HG03442 (cell line): ENCODE measurements around the gene ESD.
A peak's percentile ranks its signal among the peaks of the same experiment; 100 is the strongest.
"Not testable (repeated sequence)": the region's sequence is repeated elsewhere in the genome, so short reads cannot be mapped to it uniquely, and the experiment has no call there.

Source experiments
- ATAC-seq: cut with Tn5 transposase; IDR thresholded peaks from one replicate; pipeline ENCODE4 v1.9.1; 2021; ENCODE audit warnings: mild to moderate bottlenecking, moderate library complexity; ENCODE audit not compliant: unreplicated experiment

ESD gene, protein sequence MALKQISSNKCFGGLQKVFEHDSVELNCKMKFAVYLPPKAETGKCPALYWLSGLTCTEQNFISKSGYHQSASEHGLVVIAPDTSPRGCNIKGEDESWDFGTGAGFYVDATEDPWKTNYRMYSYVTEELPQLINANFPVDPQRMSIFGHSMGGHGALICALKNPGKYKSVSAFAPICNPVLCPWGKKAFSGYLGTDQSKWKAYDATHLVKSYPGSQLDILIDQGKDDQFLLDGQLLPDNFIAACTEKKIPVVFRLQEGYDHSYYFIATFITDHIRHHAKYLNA

DNA sequence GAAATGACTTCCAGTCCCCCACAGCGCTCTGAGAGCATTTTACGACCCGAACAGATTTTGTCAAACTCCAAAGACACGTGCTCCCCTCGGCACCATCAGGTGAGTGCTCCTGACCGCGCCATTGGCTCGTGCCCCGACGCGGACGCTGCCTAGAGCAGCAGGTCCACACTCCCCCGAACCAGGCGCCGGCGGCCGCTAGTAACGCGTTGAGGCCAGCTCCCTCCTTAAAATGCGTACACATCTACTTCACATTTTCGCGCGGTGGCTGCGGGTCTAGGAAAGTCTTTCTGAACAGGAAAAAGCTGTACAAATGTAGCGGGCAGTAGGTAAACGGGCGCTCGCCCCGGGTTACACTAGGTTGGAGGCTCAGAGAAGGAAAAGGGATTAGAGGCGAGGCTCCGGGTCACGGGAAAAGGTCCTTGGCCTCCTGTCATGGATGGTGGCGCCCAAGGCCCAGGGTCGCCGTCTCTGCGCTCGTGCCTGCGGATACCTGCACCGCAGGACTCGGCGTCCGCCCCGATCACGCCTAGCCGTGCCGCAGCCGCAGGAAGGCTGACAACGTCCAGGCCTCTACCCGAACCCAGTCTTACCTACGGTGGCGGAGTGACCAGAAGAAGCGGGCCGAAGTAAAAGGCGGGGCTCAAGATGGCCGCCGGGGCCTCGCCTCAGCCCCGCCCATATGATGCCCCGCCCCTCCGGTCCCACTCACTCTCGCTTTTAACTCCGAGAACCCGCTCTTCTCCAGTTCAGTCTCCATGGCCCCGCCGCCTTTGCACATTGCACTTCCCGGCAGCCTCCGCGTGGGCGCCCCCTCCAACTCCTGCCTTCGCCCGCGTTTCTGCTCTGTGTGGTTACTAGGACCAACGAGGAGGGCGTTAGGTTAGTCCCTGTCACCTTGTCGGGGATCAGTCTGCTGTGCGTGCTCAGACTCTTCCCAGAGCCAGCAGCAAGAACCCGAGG lies at the start of gene ESD:
Gene ESD (minus strand): TSS at position 647 of the 960 bp plus-strand sequence. CDS start 5,748 bp downstream, outside the sequence.
- peak; percentile 89 for ATAC-seq

DNA sequence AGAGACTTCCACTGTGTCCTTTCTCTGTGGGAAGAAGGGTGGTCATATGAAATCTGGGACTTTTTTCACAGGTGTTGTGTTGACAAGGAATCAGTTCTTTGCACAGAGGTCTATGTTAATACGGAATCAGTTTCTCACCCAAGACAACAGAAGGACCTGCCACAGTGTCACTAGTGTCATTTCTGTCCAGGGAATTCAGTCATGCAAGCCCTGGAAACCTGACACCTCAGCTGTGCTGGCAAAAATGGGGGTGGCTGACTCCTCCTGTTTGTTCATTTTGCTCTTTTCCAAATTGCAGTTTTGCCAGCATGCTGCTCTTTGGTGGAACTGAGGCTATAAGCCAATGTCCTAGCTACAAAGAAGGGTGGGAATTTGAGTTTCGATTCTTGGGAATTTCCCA lies 49.8 kb upstream of the ESD start:
- no peak for ATAC-seq

DNA sequence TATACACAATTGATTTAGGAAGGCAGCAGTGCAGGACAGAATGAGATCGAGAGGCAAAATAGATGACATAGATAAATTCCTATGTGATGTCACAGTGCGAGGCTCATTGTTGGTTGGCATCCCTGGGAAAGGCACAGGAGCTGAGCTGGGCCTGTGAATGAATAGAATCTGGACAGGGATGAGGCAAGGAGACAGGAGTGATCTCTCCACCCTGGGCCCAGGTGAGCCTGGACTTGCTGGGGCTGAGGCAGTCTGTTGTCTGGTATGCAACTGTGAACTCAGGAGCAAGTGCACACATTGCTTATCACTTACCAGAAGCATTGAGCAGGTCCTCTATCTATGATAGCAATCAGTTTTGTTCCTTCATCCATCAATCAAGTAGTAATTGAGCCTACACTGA lies 48.2 kb upstream of the ESD start:
- no peak for ATAC-seq

DNA sequence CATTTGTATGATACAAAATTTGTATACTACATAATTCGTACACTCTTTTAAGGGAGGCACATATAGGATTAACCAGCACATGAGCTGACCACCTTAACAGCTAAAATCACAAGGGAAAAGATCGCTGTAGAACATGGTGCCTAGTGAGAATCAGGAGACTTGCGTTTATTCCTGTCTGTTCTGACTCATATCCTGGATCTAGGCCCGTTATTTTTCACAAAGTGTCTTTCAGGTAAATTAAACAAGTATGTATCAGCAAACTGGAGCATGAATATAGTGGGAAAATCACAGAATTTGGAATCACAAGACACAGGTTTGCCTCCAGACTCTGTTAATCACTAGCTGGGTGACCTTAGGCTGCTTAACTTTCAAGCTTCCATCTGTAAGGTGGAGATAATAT lies 47.5 kb upstream of the ESD start:
- no peak for ATAC-seq

DNA sequence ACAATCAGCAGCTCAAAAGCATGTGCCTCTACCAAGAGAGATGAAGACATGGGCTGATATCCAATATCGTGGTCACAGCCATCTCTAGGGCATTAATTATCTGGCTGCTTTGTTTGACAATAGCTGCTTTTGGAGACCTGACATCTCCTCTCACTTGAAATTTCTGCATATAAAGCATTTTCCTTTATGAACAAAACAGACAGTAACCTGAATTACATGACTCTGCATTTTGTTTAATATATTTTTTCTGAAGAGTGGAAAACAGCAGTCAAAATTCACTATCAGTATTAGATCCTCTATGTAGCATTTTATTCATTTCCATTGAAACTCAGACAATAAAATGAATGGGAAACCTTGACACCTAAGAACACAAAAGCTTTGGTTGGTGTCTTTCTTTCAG lies 42.4 kb upstream of the ESD start:
- no peak for ATAC-seq

DNA sequence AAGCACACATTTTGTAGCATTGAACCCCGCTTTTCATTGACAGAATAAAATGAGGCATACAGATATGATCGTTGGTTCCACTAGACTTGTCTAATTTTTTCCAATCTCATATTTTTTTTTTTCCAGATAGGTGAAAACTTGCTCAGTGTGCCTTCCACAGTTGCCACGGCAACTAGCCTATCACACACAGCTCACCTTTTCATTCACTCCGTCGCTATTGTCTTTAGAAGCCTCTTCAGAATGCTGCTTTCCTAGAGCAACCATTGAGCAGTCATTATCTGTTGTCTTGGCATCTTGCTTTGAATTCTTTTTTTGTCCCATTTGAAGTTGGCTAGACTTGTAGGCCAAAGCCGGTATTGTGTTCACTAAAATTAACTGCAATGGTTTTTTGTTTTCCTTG lies 37.7 kb upstream of the ESD start:
- ATAC-seq = no peak

DNA sequence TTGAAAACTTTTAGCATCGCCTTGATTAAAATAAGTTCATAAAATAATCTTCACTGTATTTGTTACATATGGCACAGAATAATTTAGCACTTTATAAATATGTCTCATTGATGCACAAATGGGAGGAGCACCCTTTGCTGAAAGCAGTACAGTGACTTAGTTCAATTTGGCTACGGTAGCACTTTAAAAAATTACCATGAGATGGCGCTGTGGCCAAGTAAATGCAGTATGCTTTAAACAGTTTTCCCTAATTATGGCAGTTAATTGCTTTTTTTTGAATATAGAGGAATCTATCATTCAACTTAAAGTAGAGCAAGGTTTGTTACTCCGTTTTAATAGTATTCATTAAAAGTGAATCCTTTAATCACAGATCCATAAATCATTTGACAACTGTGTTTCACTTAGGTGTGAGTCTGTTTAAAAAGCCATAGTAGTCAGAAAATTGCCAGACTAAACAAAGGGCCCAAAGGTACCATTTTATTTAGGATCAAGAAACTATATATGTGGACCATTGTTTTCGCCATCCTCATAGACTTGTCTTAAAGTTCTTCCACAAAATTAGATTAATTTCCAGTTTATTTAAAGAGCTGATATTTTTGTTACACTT lies 34.7 kb upstream of the ESD start:
- ATAC-seq = no peak

DNA sequence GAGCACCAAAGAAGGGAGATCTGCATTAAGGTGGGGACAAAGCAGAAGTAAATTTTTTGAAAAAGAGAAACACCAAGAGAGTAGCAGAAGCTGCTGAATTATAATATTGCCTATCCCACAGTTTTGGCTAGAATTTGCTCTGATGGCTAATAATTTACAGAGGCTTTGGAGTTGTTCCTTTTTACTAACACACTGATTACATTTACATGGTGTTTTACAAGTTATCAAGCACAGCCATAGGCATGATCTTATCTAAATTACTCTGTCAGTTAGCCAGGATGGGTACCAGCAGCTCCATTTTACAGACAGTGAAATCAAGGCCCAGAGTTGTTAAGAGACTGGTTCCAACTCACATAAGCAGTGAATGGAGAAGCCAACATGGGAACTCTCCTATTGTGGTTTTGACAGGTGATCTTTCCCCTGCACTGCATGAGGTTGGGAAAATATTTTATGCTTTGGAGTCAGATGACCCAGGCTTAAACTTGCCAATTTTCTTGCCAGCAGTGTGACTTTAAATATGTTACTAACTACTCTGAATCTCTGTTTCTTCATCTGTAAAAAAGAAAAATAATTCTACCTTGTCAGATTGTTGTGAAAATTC lies 33.5 kb upstream of the ESD start:
- ATAC-seq = no peak

DNA sequence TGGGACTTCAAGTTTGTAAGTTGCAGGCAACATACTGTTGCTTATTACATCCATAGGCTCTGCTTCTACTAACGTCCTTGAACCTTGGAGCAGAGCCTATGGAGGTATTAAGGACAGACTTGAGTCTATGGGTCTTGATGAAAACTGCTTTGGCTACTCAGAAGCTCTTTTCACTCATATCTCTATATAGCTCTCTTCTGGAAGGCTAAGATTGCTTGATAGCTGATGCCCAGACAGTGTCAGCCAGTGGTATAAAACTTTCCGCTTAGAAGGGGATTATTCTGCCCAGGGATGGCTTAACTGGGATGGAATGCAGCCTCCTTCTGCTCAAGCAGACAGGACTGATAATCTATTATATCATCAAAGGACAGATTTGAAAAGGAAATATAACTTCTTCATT lies 25.6 kb upstream of the ESD start:
- no peak for ATAC-seq

DNA sequence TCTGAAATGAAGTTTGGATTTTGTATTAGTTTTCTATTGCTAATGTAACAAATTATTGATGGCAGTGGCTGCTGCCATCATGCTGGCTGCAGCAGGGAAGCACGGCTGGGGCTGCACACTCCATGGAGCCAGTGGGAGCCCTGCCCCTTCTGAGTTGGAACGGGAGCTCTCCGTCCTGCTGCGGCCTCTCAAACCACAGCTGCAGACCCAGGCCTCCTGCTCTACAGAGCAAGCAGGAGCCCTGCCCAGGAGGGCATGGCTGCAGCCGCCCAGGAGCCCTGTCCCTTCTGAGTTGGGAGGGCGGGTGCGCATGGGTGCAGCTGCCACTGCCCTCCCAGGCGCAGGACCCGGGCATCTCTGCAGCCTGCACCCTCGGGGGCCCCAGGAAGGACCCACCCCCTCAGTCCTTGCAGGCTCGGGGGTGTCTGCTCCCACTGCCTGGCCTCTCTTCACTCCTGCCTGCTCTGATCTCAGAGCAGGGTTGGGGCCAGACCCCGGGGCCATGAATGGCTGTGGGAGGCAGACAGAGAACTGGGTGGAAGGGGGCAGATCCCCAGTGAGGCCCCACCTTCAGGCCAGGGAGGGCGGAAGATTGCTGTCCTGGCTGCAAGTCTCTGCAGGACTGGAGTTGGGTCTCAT lies 21.0 kb upstream of the ESD start:
- ATAC-seq = no peak

DNA sequence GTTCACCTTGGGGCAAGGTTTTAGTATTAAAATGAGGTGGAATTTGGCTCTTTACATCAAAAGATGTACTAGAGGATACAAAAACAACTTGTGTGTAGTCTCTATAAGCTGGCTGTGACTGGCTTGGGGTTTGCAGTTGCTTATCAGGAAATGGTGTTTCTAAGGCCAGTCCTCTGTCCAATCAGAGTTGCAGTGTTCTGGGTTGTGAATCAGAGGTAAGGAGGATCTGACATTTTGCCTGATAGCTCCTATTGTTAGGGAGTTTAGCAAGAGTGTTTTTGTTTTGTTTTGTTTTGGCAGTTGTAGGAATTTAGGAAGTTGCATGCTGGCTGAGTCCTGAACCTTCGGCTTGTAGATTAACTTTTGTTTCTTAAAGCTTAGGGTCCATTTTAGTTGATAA lies 20.1 kb upstream of the ESD start:
- no peak for ATAC-seq

DNA sequence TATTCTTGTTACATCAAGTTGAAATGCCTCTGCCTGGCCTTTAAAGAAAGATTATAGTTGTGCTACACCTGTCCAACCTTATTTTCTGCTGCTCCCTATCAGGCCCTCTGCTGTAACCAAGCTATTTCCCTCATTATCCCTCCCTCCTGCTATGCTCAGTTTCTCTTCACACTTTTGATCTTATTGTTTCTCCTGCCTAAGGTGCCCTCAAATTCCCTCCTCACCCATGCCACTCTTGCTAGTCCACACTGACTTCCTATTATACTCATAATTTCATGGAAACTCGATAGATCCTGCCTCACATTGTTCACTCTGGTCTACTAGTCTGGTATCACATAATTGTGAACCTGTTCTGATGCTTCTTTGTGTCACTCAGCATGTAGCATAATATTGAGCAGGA lies 19.4 kb upstream of the ESD start:
- no peak for ATAC-seq

DNA sequence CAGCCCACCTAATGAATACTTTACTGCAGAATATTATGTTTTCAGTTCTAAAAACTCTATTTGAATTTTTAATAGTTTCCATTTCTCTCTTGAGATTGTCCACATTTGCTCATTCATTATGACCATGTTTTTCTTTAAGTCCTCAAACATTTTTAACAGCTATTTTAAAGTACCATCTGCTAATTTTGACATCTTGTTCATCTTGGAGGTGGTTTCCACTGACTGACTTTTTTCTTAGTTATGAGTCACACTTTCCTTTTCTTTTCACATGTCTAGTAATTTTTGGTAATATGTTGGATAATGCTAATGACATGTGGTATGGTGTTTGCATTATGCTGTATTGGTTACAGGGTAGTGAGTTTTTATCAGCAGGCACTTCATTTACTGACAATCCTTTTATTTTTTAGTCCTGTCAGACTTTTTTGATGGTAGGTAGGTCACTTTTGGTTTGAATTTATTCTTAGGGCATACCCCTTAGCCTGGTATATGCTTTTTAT lies 15.4 kb upstream of the ESD start:
- no peak for ATAC-seq

DNA sequence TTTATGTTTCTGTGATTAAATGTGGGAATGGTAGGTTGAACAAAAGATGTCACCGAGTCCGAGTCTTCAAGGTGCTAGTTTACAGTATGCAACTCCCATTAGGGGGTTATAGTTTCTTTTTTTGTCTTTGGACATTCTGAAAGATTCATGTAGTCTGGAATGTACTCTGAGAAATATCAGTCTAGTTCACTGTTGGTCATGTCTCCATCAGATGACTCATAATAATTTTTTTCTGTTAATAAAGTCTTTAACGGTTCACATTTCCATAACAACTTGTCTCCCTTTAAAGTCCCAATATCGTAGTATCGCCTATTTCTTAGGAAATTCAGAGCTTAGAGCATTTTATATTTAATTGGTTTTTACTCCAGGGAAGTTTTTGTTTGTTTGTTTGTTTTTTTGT lies 13.5 kb upstream of the ESD start:
- no peak for ATAC-seq

DNA sequence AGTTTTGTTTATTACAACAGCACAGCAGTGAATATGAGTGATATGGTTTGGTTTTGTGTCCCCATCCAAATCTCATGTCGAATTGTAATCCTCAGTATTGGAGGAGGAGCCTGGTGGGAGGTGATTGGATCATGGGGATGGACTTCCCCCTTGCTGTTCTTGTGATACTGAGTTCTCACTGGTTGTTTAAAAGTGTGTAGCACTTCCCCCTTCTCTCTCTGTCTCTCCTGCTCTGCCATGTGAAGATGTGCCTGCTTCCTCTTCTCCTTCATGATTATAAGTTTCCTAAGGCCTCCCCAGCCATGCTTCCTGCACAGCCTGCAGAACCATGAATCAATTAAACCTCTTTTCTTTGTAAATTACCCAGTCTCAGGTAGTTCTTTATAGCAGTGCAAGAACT lies 8.0 kb upstream of the ESD start:
- ATAC-seq = not testable (repeated sequence)

DNA sequence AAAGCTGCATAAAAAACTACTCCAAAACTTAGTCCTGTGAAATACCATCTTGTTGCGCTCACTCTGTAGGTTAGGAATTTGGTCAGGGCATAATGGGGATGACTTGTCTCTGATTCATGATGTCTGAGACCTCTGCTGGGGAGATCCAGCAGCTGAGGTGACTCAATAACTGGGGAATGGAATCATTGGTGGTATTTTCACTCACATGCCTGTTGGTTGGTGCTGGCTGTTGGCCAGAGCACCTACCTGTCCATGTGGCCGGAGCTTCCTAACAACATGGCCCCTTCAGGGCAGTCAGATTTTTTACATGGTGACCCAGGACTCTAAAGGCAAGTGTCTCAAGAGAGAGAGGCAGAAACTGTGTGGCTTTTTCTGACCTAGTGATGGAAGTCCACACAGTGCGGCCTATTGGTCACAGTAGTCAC lies 7.4 kb upstream of the ESD start:
- ATAC-seq = no peak

DNA sequence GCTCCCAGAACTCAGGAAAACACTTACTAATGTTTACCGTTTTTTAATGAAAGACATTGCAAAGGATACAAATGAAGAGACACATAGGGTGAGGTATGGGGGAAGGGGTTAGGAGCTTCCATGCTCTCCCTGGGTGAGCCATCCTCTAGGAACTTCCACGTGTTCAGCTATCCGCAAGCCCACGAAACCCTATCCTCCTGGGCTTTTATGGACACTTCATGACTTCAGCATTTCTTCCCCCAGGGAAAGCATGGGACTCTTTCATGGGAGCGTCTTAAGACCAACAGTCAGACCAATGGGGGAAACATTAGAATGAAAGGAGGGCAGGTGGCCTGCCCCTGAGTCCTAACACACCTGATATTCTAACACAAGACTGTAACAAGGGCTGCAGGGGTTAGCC lies 6.6 kb upstream of the ESD start:
- no peak for ATAC-seq

DNA sequence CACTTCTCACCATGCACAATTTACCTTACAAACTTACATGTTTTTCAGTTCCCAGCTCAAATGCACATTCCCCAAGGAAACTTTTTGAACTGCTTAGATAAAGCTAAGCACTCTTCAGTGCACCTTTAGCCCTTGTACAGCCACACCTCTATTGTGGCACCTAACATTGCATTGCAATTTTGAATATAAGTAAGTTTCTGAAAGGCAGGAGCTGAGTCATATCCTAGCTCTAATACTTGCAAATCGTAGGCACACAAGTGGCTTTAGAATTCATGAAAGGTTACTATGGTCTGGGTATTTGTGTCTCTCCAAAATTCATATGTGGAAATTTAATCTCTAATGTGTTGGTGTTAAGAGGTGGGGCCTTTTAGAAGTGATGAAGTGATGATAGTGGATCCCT lies 4.9 kb upstream of the ESD start:
- no peak for ATAC-seq

DNA sequence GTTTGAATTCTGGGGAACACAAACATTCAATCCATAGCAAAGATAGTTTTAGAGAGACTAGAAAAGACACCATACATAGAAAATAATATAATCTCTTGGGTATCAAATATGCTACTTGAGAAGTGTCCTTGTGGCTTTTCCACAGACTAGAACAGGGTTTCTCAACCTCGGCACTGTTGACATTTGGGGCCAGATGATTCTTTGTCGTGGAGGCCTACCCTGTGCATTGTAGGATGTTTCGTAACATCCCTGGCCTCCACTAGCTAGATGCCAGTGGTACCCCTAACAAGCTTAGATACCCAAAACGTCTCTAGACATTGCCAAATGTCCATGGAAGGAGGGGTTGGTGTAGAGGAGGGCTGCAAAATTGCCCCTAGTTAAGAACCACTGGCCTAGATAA lies 2.2 kb upstream of the ESD start:
- ATAC-seq = no peak

DNA sequence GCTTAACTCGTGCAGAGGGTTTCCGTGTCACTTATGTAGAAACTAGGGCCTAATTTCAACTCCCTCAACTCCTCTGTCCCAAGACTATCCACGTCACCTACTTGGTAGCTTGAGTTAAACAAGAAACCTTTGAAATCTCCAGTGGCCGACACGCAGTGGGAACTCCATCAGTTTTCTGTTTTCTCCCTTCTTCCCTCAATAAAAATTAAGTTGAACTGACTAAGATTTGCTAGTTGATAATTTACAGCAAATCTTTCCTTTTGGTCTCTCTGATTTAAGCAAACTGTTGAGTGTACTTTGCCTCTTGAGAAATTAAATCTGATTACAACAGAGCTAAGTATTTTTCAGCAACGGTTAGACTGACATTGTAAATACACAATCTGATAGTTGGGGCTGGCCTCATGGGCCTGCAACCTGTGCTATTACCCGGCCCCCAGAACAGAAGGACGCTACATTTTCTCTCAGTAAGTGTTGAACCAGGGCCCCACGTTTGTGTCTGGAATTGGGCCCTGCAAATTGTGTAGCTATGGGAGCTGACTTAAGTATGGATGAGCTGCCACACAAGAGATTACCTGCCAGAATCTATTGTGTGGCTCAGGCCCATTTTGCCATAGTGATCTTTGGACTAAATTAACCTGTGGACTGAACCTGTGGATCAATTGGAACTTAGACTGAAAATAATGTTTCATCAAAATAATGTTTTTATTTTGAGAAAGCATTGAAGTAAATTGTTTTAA lies 708 bp upstream of the ESD start:
- no peak for ATAC-seq
